ENCODE results near the gene PIH1D1. TPM values are rescaled to one million over a fixed set of nuclear protein-coding genes. Genes with fewer than 3 reads are reported as not detected.
A peak's percentile ranks its signal among the peaks of the same experiment; 100 is the strongest.

Gene PIH1D1
- total and polyA plus RNA-seq, 10 of the 15 experiments (the other 5 are each of a cell fraction or from before 2014, with no cell fraction given): 16.1 to 153 (median 106) TPM

DNA sequence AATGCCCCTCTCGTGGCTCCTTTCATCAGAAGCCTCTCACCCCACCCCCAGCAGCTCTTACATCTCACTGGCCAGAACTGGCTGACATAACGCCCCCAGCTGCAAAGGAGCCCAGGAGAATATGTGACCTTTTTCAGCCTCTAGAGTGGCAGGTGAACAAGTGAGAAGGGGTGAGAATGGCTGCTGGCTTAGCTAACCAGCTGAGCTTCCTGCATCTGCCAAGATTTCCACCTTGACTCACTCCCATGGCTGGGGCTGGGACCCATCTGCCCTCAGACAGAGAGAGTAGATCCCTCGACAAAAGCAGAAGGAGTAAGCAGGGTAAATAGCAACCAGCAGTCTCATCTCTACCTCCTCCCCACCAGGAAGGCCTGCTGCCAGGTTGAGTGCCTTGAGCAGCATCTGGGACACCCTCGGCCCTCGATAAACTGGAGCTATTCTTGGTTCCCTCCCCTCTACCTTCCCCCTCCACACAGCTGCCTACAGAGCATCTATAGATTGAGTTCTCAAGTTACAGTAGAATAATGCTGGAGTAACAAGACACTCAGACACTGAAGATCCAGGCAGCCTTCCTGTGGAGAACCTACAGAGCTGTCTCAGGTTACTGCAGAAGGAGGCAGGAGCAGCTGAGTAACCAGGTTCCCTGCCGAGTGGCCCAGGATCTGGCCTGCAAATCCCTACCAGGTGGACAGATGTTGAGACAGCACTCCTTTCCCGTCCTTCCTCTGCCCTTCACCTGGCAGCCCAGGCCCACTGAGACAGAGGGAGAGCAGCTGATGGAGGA, 48.0 kb downstream of the PIH1D1 start:
- no peak overlapping the region for H3K9ac ChIP-seq (ENCODE audit: control insufficient read depth, insufficient read depth, low read length)
- no peak for DNase-seq (ENCODE audit: low read depth, low spot score)
- SMC1A ChIA-PET (ENCODE audit: uncharacterized antibody, unreplicated experiment): interaction anchor here (0.9 to 2.0 kb wide), 3 partner anchors 12 to 22 kb away, joined by 3 to 11 read pairs (median 7); partner anchors contain the start of gene GFY
- no peaks in the 10 kb centered on the region for H3K27me3 ChIP-seq (replicated peaks in 1 of 2; ENCODE audit: control insufficient read depth in 2 of 2, insufficient read depth in 2 of 2, low read length in 1 of 2)
- H3K4me2 ChIP-seq (ENCODE audit: control insufficient read depth, insufficient read depth): no peak overlapping the region; the same call in 1 of the 2 replicates
- 35% methylated on average over 7 of the region's 7 CpGs for WGBS (ENCODE audit: insufficient coverage, insufficient replicate concordance, low lambda C conversion rate, missing lambda C conversion rate)
- no peaks in the 10 kb centered on the region for H4K20me1 ChIP-seq (ENCODE audit: control insufficient read depth, insufficient read depth)
- H3K36me3 ChIP-seq (ENCODE audit: control insufficient read depth in 2 of 2, insufficient read depth in 2 of 2, low read length in 1 of 2): no peaks in the 10 kb centered on the region
- no peak for FAIRE-seq
- in situ Hi-C loops (cut with MboI) (no loop called here), intact Hi-C loops (cut with micrococcal nuclease; ENCODE audit: unreplicated experiment) (no loop called here)
- no peak overlapping the region for H3K4me3 ChIP-seq
- H2AFZ ChIP-seq (ENCODE audit: control insufficient read depth, low read depth, low read length): peak overlapping the region; percentile 35
- no peaks in the 10 kb centered on the region for H3K79me2 ChIP-seq (ENCODE audit: control insufficient read depth, insufficient read depth, low read length)
- H3K4me1 ChIP-seq (ENCODE audit: control insufficient read depth, insufficient read depth, low read length): peaks cover 6% of the 10 kb centered on the region
- no peak for TF ChIP-seq NBN (IDR thresholded peaks at IDR 0.05)
- TF ChIP-seq, protein P1, sequence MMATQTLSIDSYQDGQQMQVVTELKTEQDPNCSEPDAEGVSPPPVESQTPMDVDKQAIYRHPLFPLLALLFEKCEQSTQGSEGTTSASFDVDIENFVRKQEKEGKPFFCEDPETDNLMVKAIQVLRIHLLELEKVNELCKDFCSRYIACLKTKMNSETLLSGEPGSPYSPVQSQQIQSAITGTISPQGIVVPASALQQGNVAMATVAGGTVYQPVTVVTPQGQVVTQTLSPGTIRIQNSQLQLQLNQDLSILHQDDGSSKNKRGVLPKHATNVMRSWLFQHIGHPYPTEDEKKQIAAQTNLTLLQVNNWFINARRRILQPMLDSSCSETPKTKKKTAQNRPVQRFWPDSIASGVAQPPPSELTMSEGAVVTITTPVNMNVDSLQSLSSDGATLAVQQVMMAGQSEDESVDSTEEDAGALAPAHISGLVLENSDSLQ (IDR thresholded peaks at IDR 0.05): peak; percentile 52; the same call in 1 of the 2 replicates
- peak; percentile 70 for ATAC-seq
- POLR2A ChIA-PET: interaction anchor here (0.6 to 1.5 kb wide), 3 partner anchors 14 to 584 kb away, joined by 4 to 6 read pairs (median 5); partner anchors contain the start of gene PIH1D1
- RAD21 ChIA-PET (ENCODE audit: unreplicated experiment): interaction anchor here (0.7 to 1.8 kb wide), 6 partner anchors 10 to 66 kb away, joined by 3 to 5 read pairs (median 4); no protein-coding TSS in a partner anchor
- no peaks in the 10 kb centered on the region for H3K9me3 ChIP-seq (replicated peaks; ENCODE audit: control insufficient read depth, insufficient read depth, low read length)
- H3K27ac ChIP-seq (ENCODE audit: control insufficient read depth, insufficient read depth): no peak overlapping the region
- CTCF ChIA-PET: interaction anchor here (0.6 to 2.9 kb wide), 10 partner anchors 8 to 78 kb away, joined by 3 to 7 read pairs (median 4); no protein-coding TSS in a partner anchor
- no TSS peak for BruUV-seq (replicated peaks)

DNA sequence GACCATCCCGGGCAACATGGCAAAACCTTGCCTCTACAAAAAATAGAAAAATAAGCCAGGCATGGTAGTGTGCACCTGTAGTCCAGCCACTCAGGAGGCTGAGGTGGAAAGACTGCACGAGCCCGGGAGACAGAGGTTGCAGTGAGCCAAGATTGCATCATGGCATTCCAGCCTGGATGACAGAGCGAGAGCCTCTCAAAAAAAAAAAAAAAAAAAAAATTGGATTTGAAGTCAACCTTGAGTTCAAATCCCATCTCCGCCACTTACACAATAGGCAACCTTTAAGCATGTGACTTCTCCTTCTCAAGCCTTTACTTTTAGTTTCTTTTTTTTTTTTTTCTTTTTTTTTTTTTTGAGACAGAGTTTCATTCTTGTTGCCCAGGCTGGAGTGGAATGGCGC, 51.6 kb downstream of the PIH1D1 start:
- peaks cover 4% of the 10 kb centered on the region for H3K4me1 ChIP-seq (ENCODE audit: control insufficient read depth, insufficient read depth, low read length)
- no peaks in the 10 kb centered on the region for H4K20me1 ChIP-seq (ENCODE audit: control insufficient read depth, insufficient read depth)
- H3K36me3 ChIP-seq (ENCODE audit: control insufficient read depth in 2 of 2, insufficient read depth in 2 of 2, low read length in 1 of 2): no peaks in the 10 kb centered on the region
- WGBS (ENCODE audit: insufficient coverage, insufficient replicate concordance, low lambda C conversion rate, missing lambda C conversion rate): 94% methylated on average over 6 of the region's 6 CpGs
- FAIRE-seq: no peak
- H3K4me2 ChIP-seq (ENCODE audit: control insufficient read depth, insufficient read depth): no peak overlapping the region
- intact Hi-C loops (cut with micrococcal nuclease; ENCODE audit: unreplicated experiment): no loop called here
- ATAC-seq: no peak
- ChIA-PET RAD21 (ENCODE audit: unreplicated experiment) (interaction anchor here (1.2 kb wide), 1 partner anchor 8 kb away, joined by 3 read pairs; no protein-coding TSS in a partner anchor), SMC1A (ENCODE audit: uncharacterized antibody, unreplicated experiment) (interaction anchor here (1.7 kb wide), 1 partner anchor 15 kb away, joined by 4 read pairs; no protein-coding TSS in a partner anchor), CTCF (no interaction called here), POLR2A (interaction anchor here (1.5 kb wide), 1 partner anchor 10 kb away, joined by 3 read pairs; no protein-coding TSS in a partner anchor)
- no peaks in the 10 kb centered on the region for H3K9me3 ChIP-seq (replicated peaks; ENCODE audit: control insufficient read depth, insufficient read depth, low read length)
- H3K27me3 ChIP-seq (replicated peaks in 1 of 2; ENCODE audit: control insufficient read depth in 2 of 2, insufficient read depth in 2 of 2, low read length in 1 of 2): no peaks in the 10 kb centered on the region
- no peak overlapping the region for H3K27ac ChIP-seq (ENCODE audit: control insufficient read depth, insufficient read depth)
- no peak overlapping the region for H2AFZ ChIP-seq (ENCODE audit: control insufficient read depth, low read depth, low read length)
- in situ Hi-C loops (cut with MboI): no loop called here
- no peaks in the 10 kb centered on the region for H3K79me2 ChIP-seq (ENCODE audit: control insufficient read depth, insufficient read depth, low read length)
- H3K4me3 ChIP-seq: no peak overlapping the region
- H3K9ac ChIP-seq (ENCODE audit: control insufficient read depth, insufficient read depth, low read length): no peak overlapping the region
- no TSS peak for BruUV-seq (replicated peaks)
- TF ChIP-seq ETV6 (conservative IDR thresholded peaks at IDR 0.05 in 1 of 2, IDR thresholded peaks at IDR 0.05 in 1 of 2; ENCODE audit: borderline replicate concordance in 1 of 2, low read depth in 1 of 2): no peak
- TF ChIP-seq FOS (IDR thresholded peaks at IDR 0.05; ENCODE audit: borderline replicate concordance, extremely low read depth, insufficient read length): no peak
- no peak for DNase-seq (ENCODE audit: low read depth, low spot score)
